Measurements from ENCODE around the gene C4orf46.

DNA sequence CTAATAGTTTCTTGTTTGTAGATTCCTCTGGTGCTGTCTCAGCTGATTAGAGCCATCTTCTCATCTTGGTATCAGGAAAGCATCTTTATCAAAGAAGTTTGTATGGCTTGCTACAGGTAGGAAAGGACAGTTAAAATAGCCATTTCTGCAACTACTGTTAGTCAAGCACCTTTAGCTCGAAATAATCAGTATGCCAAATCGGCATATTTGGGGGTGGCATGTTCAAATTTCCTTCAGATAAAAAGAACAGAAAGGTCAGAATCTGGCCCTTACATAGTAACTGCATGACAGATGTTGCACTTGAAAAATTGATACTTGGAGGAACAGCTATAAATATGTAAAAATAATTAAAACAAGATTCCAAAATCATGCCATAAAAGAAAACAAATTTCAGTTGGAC lies 4.8 kb downstream of the C4orf46 start:
- TF ChIP-seq CTCF (IDR thresholded peaks at IDR 0.05; ENCODE audit: insufficient read depth, low read depth, low read length) (no peak), EZH2 (IDR thresholded peaks at IDR 0.05; ENCODE audit: insufficient read depth, low read length) (no peak)

Measured in astrocyte (in vitro differentiated cells and primary cell).